ENCODE results near the gene PBRM1. TPM values are rescaled to one million over a fixed set of nuclear protein-coding genes. Genes with fewer than 3 reads are reported as not detected.

The PBRM1 gene
- total and polyA plus RNA-seq, 11 donors: 8.5 to 61.7 (median 44.4) TPM

DNA sequence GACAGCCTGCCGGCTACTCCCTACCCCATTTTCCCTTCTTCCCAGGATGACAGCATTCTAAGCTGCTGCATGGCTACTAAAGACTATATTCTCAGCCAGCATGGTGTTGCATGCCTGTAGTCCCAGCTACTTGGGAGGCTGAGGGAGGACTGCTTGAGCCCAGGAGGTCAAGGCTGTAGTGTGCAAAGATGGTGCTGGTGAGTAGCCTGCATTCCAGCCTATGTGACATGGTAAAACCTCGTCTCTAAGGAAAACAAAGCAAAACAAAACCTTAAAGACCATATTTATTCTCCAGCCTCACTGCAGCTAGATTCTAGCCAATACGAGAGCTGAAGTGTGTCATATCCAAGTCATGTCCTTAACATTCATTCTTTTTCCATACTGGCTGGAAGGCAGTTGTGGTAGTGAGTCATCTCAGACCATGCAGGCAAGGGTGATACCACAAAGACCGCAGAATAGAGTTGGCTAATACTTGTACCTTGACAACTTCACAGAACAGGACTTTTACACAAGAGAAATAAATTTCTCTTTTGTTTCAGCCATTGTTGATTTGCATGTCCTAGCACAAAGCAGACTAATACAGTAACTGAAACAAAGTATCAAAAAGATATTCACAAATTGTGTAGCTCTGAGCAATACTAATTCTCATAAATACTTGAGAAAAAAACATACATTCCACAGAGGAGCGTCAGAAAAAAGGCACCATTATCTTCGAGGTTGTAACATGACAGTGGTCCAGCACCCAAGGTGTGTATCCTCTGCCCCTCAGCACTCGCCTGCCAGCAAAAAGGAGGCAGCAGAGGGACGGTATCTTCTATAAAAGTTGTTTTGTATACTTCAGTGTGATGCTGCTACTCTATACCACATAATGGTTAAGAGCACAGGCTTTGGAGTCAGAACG lies 14.8 kb downstream of the PBRM1 start:
- Histone ChIP-seq H3K4me3 (no peak overlapping the region), H3K36me3 (peaks cover 0 to 98% (median 79%) of the 10 kb centered on the region in 9 donors), H3K27ac (peak overlapping the region in 10 of 12 donors; percentile 3 to 69 (median 24)), H3K4me1 (peaks cover 0 to 27% (median 10%) of the 10 kb centered on the region in 12 donors), H3K27me3 (no peaks in the 10 kb centered on the region), H3K9me3 (no peaks in the 10 kb centered on the region)
- ATAC-seq (peak; percentile 82 to 97 (median 90)), DNase-seq (no peak)
- intact Hi-C loops (cut with DNase I): loop anchor here in 1 of 10 donors (10.0 kb wide), 1 partner anchor 246 kb away; no protein-coding TSS in a partner anchor
- no peak for TF ChIP-seq CTCF (IDR thresholded peaks at IDR 0.05)
- no peak for TF ChIP-seq POLR2A (IDR thresholded peaks at IDR 0.05)
- WGBS, 4 donors: 75 to 78% (median 77%) methylated on average over 9 of the region's 9 CpGs

DNA sequence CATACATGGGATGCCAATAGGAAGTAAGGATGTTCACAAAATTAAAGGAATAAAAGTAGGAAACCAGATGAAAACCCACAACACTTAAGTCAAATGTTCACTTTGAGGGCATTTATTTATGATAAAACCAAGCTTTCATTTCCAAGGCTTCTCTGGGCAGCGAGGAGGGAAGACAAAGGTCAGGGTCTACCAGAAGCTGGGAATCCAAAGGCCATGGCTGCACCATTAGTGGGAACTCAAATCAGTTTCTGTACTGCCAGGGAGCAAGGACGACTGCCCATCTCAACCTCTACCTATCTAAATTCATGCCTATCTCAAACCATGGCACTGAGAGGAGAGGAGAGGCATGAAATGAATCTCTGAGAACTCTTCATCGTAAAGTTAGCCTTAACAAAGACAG lies 22.6 kb downstream of the PBRM1 start:
- intact Hi-C loops (cut with DNase I): no loop called here
- Histone ChIP-seq H3K27me3 (no peaks in the 10 kb centered on the region), H3K27ac (no peak overlapping the region), H3K9me3 (no peaks in the 10 kb centered on the region), H3K4me1 (no peaks in the 10 kb centered on the region), H3K36me3 (peaks cover 0 to 100% (median 88%) of the 10 kb centered on the region in 9 donors), H3K4me3 (no peak overlapping the region)
- 83 to 96% (median 93%) methylated on average over 3 of the region's 3 CpGs for WGBS, 4 donors
- no peak for DNase-seq
- no peak for ATAC-seq
- TF ChIP-seq CTCF (IDR thresholded peaks at IDR 0.05) (no peak), POLR2A (IDR thresholded peaks at IDR 0.05) (no peak)

GRCh38 chr3:52660046-52660445 lies 25.7 kb downstream of the PBRM1 start:
- WGBS, 4 donors: 47 to 87% (median 64%) methylated on average over 3 of the region's 3 CpGs
- Histone ChIP-seq H3K36me3 (peaks cover 0 to 100% (median 91%) of the 10 kb centered on the region in 9 donors), H3K4me1 (no peaks in the 10 kb centered on the region), H3K4me3 (no peak overlapping the region), H3K27ac (no peak overlapping the region), H3K27me3 (no peaks in the 10 kb centered on the region), H3K9me3 (no peaks in the 10 kb centered on the region)
- intact Hi-C loops (cut with DNase I): no loop called here
- DNase-seq (no peak), ATAC-seq (no peak)
- no peak for TF ChIP-seq CTCF (IDR thresholded peaks at IDR 0.05)
- TF ChIP-seq POLR2A (IDR thresholded peaks at IDR 0.05): no peak

DNA sequence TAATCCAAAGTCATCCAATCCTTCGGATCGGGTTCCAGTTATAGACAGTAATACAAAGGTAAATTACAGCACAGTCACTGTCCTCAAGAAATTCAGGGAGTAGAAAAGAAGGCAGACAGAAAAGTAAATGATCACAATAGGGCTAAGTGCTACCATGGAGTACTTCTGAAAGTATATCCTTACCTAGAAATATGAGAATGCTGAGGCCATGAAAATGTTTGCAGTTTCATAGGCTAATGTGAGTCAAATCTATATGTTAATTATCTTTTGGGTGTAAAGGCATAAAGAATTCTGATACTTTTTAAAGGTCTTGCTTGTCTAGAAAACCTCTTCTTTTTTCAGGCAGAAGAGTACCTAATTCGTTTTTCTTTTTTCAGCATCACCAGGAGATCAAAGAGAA lies 29.8 kb downstream of the PBRM1 start:
- peaks cover 0 to 100% (median 99%) of the 10 kb centered on the region in 9 donors for H3K36me3 ChIP-seq
- no peaks in the 10 kb centered on the region for H3K9me3 ChIP-seq
- 91 to 98% (median 93%) methylated on average over 3 of the region's 3 CpGs for WGBS, 4 donors
- intact Hi-C loops (cut with DNase I): no loop called here
- TF ChIP-seq POLR2A (IDR thresholded peaks at IDR 0.05): no peak
- TF ChIP-seq CTCF (IDR thresholded peaks at IDR 0.05): no peak
- no peak overlapping the region for H3K27ac ChIP-seq
- no peak for DNase-seq
- no peak overlapping the region for H3K4me3 ChIP-seq
- no peaks in the 10 kb centered on the region for H3K4me1 ChIP-seq
- ATAC-seq: no peak
- H3K27me3 ChIP-seq: no peaks in the 10 kb centered on the region

Data from heart left ventricle (tissue), 16 donors.